Activated naive CD4-positive, alpha-beta T cell treated with anti-CD3 and anti-CD28 coated beads, Interleukin-2, amount 50 U/mL, for 72 hours (primary cell): ENCODE measurements around the gene CPAMD8. TPM values are rescaled to one million over a fixed set of nuclear protein-coding genes. Genes with fewer than 3 reads are reported as not detected.

Source experiments
- ATAC-seq, 2 donors: fragments of 150-1000 bp; cut with Tn5 transposase; 2 replicates each; pipeline ENCODE4 v1.10.0; 2021; ENCODE audit warnings: mild to moderate bottlenecking in 2 of 2, moderate library complexity in 2 of 2
- DNase-seq, 2 donors: peaks; one replicate each; pipeline ENCODE4 v3.0.0; 2021 to 2022; ENCODE audit warnings: low spot score in 2 of 2
- H3K27ac Mint-ChIP-seq, 2 donors: one replicate each; pipeline ENCODE4 v1.8.0; 2022; ENCODE audit warnings: mild to moderate bottlenecking in 2 of 2, mixed read lengths in 2 of 2
- H3K36me3 Mint-ChIP-seq, 2 donors: one replicate each; pipeline ENCODE4 v1.8.0; 2022; ENCODE audit warnings: mixed read lengths in 2 of 2
- H3K9me3 Mint-ChIP-seq, 2 donors: one replicate each; pipeline ENCODE4 v1.8.0; 2022; ENCODE audit warnings: mixed read lengths in 2 of 2
- total RNA-seq, 2 donors: library from RNA; stranded (reverse); gene quantifications; one replicate each; pipeline ENCODE4 v1.2.3, GENCODE V29; 2022

Gene CPAMD8
- total RNA-seq, 2 donors from 2014 or later: 0.19 to 0.75 TPM

GRCh38 chr19:16898361-16899015 lies 128.1 kb downstream of the CPAMD8 start:
- H3K9me3 Mint-ChIP-seq: no peaks in the 10 kb centered on the region
- no peak for ATAC-seq
- H3K36me3 Mint-ChIP-seq: peaks cover 0 to 5% of the 10 kb centered on the region in 2 donors
- DNase-seq: no peak
- peak overlapping the region in 1 of 2 donors; percentile 60 for H3K27ac Mint-ChIP-seq

GRCh38 chr19:16897856-16898161 lies 128.8 kb downstream of the CPAMD8 start:
- Mint-ChIP-seq H3K36me3 (peaks cover 0 to 5% of the 10 kb centered on the region in 2 donors), H3K9me3 (no peaks in the 10 kb centered on the region), H3K27ac (no peak overlapping the region)
- peak in 1 of 2 donors; percentile 21 for ATAC-seq
- DNase-seq: peak in 1 of 2 donors; percentile 26

GRCh38 chr19:16897029-16897855 lies 129.4 kb downstream of the CPAMD8 start:
- Mint-ChIP-seq H3K9me3 (no peaks in the 10 kb centered on the region), H3K27ac (no peak overlapping the region), H3K36me3 (peaks cover 0 to 5% of the 10 kb centered on the region in 2 donors)
- peak; percentile 69 to 70 for ATAC-seq
- DNase-seq: peak; percentile 62 to 68

- peak; percentile 27 to 36 for ATAC-seq
- peaks cover 0 to 5% of the 10 kb centered on the region in 2 donors for H3K36me3 Mint-ChIP-seq
- H3K9me3 Mint-ChIP-seq: no peaks in the 10 kb centered on the region
- H3K27ac Mint-ChIP-seq: peak overlapping the region in 1 of 2 donors; percentile 50
- no peak for DNase-seq
Measured at GRCh38 chr19:16896146-16897028, 130.2 kb downstream of the CPAMD8 start.

- no peak for DNase-seq
- Mint-ChIP-seq H3K36me3 (peaks cover 0 to 5% of the 10 kb centered on the region in 2 donors), H3K27ac (no peak overlapping the region), H3K9me3 (no peaks in the 10 kb centered on the region)
- ATAC-seq: no peak
Measured at GRCh38 chr19:16895467-16896145, 131.0 kb downstream of the CPAMD8 start.

GRCh38 chr19:16894080-16894479 lies 132.5 kb downstream of the CPAMD8 start:
- no peak for ATAC-seq
- H3K9me3 Mint-ChIP-seq: no peaks in the 10 kb centered on the region
- peaks cover 0 to 5% of the 10 kb centered on the region in 2 donors for H3K36me3 Mint-ChIP-seq
- no peak for DNase-seq
- no peak overlapping the region for H3K27ac Mint-ChIP-seq

- Mint-ChIP-seq H3K9me3 (no peaks in the 10 kb centered on the region), H3K27ac (no peak overlapping the region), H3K36me3 (peaks cover 0 to 5% of the 10 kb centered on the region in 2 donors)
- DNase-seq: no peak
- no peak for ATAC-seq
Measured at GRCh38 chr19:16893686-16893989, 133.0 kb downstream of the CPAMD8 start.

- DNase-seq (no peak), ATAC-seq (peak in 1 of 2 donors; percentile 20)
- Mint-ChIP-seq H3K9me3 (no peaks in the 10 kb centered on the region), H3K36me3 (no peaks in the 10 kb centered on the region), H3K27ac (no peak overlapping the region)
Measured at GRCh38 chr19:16892868-16893685, 133.5 kb downstream of the CPAMD8 start.

- no peaks in the 10 kb centered on the region for H3K36me3 Mint-ChIP-seq
- ATAC-seq (no peak), DNase-seq (no peak)
- H3K27ac Mint-ChIP-seq: no peak overlapping the region
- H3K9me3 Mint-ChIP-seq: no peaks in the 10 kb centered on the region
Measured at GRCh38 chr19:16892436-16892835, 134.2 kb downstream of the CPAMD8 start.

GRCh38 chr19:16891696-16892382 lies 134.8 kb downstream of the CPAMD8 start:
- no peak for DNase-seq
- ATAC-seq: no peak
- Mint-ChIP-seq H3K36me3 (no peaks in the 10 kb centered on the region), H3K9me3 (no peaks in the 10 kb centered on the region), H3K27ac (no peak overlapping the region)

- ATAC-seq: no peak
- Mint-ChIP-seq H3K27ac (no peak overlapping the region), H3K36me3 (no peaks in the 10 kb centered on the region)
Measured at GRCh38 chr19:16890461-16891184, 136.0 kb downstream of the CPAMD8 start.

GRCh38 chr19:16889883-16890460 lies 136.6 kb downstream of the CPAMD8 start:
- Mint-ChIP-seq H3K27ac (no peak overlapping the region), H3K36me3 (no peaks in the 10 kb centered on the region), H3K9me3 (no peaks in the 10 kb centered on the region)
- no peak for DNase-seq
- no peak for ATAC-seq

More at GRCh38 chr19:16890461-16891184, 136.0 kb downstream of the CPAMD8 start:
- DNase-seq: no peak
- H3K9me3 Mint-ChIP-seq: no peaks in the 10 kb centered on the region

GRCh38 chr19:16889366-16889882 lies 137.2 kb downstream of the CPAMD8 start:
- no peak overlapping the region for H3K27ac Mint-ChIP-seq
- H3K9me3 Mint-ChIP-seq: no peaks in the 10 kb centered on the region

GRCh38 chr19:16888629-16889365 lies 137.8 kb downstream of the CPAMD8 start, which contains the start of gene F2RL3:
Gene F2RL3 (plus strand): TSS chr19:16888999. CDS start chr19:16889190, 191 bp downstream.
- no peak within 1 kb of the TSS for H3K27ac Mint-ChIP-seq
- ATAC-seq (peak in 1 of 2 donors; percentile 77), DNase-seq (no peak)
- no peaks in the 10 kb centered on the region for H3K9me3 Mint-ChIP-seq
- no peaks in the 10 kb centered on the region for H3K36me3 Mint-ChIP-seq

More at GRCh38 chr19:16889366-16889882, 137.2 kb downstream of the CPAMD8 start:
- H3K36me3 Mint-ChIP-seq: no peaks in the 10 kb centered on the region
- ATAC-seq (no peak), DNase-seq (no peak)
